Right ventricle myocardium inferior (tissue), 1 donor: ENCODE measurements around the gene CADPS2. TPM values are rescaled to one million over a fixed set of nuclear protein-coding genes. Genes with fewer than 3 reads are reported as not detected.

Experiments used
- ATAC-seq: fragments of 200-7000 bp; cut with Tn5 transposase; one replicate; pipeline ENCODE4 v1.9.1; 2020; ENCODE audit warnings: mild to moderate bottlenecking, moderate library complexity
- DNase-seq: peaks from one replicate; pipeline ENCODE4 v3.0.0; 2021; ENCODE audit errors: missing footprints
- intact Hi-C: fragments of 100-400 bp; cut with DNase I; formaldehyde crosslinking; loops from one replicate; pipeline ENCODE4 v1.11.0; 2022
- total RNA-seq: library from RNA; stranded (reverse); fragmentation: NEBNext Ultra II Directional; extraction: Animal tissue kit (Norgen Biotek cat#: 25700); gene quantifications from one replicate; pipeline ENCODE4 v1.2.1, GENCODE V29; 2021
- donor health status: DM: no; HTN: yes; CAD: no; lungs with severe emphysema.

Gene CADPS2
- total RNA-seq, 1 donor from 2014 or later: 20.8 TPM

DNA sequence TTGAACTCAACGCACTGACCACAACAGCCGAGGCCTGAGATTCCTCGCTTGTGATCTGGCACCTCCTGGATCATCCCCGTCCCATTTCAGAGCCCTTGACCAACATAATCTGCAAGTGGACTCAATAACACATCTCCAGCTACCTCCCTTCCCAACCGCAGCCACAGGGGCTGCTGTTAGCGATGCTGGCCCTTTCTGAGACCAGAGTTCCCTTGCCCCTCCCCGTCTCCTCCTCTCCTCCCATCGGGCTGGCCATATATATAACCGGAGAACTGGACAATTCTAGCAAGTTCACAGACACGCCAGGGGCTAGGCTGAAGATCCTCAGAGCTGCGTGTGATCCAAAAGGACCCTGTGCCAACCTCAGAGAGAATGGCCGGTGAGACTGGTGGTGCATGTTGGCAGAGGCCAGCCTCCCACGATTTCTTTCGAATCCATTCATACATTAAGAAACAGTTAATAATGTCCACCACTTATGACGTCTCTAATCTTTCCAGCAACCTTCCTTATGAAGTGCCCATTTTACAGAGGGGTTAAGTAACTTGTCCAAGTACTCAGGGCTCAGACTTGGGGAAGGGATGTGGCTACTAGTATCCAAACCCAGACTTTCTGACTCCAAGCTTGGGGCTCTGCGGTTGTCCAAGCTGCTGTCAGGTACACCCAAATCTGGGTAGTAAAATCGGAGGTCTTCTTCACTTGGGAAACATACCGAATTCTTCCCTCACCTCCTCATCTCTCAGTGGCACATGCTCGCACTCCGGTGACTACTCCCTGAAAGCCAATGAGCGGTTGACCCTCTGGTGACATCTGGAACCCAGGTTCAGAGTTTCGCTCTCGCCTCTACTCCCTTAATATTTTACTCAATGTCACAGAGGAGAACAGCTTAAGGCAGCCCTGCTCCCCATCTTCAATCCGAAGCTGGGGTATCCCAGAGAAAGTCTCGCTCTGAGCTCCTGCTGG lies 570.5 kb downstream of the CADPS2 start:
- ATAC-seq: no peak

DNA sequence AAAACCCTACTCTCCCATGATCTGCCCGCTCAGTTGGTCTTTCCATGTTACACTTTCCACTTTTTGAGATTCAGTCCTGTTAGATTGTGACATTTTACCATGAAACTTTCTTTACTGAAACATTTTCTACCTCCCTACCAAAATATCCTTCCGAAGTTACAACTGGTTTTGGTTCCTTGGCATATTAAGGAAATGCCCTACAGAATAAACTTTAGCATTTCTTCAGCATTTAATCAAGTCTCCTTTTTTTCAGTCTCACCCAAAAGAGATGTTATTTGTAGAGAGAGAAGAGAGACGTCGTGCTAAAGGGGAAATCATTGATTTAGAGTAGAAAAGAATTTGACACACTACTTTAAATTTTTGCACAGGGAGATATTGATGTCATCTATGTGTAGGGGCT lies 572.0 kb downstream of the CADPS2 start:
- intact Hi-C loops: no loop called here
- DNase-seq (no peak), ATAC-seq (no peak)

More for the DNA sequence above, 570.5 kb downstream of the CADPS2 start:
- no peak for DNase-seq
- intact Hi-C loops: no loop called here

DNA sequence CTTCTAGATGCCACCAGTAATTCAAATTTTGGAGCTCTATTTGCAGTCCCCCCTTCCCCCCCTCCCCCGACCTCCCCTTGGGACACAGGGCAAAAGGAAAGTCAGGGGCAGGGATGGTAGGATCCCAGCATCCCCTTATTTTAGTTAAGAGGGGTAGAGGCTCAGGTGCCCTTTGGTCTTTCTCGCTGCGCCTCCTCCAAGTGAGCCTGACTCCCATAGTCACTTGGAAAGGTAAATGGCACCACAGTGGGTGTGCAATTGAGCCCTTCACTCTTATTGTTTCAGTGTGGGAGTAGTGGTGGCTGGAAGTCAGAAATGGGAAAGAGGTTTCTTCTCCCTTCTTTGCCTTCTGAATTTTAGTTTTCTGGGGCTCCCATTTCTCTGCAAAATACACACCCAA lies 573.5 kb downstream of the CADPS2 start:
- DNase-seq (no peak), ATAC-seq (no peak)
- intact Hi-C loops: no loop called here

DNA sequence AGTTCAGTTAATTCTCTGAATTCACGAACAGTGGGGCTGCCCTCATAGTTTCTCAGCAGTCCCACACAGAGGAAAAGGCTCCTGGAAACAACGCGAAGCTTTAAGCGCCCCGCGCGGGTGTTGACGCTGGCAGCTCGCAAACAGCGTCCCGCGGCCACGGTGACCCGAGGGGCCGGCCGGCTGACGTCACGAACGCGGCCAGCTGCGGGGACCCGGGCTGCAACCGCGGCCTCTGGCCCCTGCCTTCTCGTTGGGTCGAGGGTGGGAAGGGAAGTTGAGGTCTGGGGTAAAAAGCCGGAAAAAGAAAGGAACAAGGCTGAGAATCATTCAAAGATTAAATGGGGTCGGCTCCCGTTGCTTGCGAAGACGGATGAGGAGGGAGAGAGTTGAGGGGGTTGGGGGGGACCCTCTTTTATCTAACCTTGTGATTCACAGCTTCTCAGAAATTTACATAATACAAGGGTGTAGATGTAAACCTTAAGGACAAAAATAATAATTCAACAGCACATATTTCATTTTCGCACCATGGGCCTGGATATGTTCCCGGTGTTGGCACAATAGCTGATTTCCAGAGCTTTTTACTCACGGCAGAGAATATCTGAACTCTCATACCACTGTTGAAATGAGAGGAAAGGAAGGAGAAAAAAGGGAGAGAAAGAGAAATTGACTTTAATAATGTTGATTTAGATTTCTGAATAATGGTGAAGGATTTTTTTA lies 574.4 kb downstream of the CADPS2 start:
- intact Hi-C loops: no loop called here
- DNase-seq (no peak), ATAC-seq (no peak)

DNA sequence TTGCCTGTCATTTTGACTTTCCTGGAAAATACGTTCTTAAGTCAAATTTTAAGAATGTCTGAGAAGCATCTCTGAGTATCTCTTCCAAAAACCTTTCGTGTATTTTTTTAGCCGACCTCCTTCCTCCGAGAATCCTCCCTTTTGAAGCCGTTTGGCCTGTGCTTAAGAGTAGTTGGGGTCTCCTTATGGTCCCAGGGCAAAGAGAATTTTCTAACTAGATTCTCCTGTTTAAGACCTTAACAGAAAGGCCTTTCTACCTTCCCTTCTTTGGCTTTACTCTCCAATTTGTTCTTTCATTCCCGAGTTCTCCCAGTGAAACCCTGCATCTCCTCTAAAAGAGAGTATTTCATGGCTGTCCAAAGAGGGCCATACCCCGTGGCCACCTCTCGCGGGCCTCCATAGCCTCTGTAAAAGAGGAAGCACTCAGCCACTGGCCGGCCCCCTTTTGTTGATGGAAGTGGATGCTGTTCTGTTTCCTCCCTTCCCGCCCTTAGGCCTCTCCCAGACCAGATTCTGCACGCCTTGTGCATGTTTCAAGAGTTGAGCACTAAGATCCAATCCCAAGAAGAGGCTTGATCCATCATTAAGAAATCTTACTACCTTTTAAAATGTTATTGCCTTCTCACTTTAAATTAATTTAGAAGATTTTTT lies 575.1 kb downstream of the CADPS2 start:
- DNase-seq: no peak
- ATAC-seq: no peak
- intact Hi-C loops: no loop called here

DNA sequence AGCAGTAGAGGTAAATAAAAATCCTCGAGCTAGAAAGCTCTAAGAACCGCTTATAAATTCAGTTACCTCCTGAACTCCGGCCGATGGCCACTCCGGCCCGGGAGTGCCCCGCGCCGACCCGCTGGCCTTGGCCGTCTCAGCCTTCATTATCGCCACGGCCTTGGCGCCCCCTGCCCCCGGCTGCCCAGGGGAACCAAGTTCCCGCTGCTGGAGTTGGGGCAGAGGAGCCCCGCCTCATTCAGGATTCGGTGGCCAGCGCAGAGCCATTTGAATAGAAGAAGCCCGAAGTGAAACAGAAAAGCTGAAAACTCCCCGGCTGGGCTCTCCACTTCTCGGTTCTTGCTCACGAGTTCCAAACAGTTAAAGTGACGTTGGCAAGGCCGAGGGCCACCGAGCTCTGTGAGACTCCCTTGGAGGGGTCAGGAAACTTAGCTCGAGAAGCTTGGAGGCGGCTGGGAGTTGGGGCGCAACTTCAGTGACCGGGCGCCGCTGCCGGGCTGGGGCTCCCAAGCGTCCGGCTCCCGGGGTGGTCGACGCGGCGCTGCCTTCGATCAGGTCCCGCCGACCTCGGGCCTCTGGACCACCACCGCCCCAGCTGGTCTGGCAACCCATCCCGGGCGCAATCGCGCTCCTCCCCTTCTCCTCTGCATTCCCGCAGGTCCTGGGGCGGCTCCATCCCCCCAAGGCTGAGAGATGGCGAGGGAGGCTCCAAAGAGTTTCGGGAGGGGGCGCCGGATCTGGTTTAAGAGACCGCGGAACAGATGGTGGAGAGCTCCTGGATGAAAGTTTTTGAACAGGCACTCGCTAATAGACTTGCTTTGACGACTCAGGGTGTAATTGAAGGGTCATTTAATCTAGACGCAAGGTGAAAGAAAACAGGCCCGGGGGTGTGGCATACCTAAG lies 575.9 kb downstream of the CADPS2 start:
- DNase-seq (no peak), ATAC-seq (no peak)
- intact Hi-C loops: no loop called here

DNA sequence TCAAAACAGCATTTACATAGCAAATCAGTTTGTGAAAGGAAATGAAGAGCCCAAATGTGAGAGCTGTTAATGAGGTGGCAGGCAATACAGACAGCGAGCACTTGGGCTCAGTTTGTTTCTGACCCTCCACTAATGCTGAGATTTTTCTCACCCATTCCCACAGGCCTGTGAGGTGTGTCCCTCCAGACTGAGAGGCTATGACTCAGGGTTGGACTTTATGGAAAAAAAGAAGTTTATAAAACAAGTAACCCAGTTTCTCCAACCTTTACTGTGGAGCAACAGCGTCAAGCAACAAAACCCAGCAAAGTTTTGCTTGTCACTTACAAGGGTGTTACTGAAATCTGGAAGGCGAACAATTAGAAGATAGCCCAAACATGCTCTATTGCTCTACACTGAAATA lies 576.8 kb downstream of the CADPS2 start:
- no peak for DNase-seq
- intact Hi-C loops: no loop called here
- ATAC-seq: no peak

DNA sequence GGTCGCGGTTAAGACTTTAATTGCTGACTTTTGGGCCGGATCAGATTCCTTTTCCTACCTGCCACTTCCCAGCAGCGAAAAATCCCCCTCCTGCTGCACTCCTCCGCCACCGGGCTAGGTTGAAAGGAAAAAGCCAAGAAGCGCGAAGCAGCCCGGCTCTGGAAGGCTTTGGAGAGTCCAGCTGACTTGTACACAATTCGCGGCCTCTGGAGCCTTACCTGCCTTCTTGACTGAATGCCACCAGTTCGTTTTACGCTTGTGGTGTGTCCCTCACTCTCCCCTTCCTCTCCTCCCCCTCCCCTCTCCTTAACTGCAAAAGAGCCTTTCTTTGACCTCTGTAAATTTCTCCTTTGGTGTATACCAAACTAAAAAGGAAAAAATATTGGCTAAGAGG lies 579.0 kb downstream of the CADPS2 start:
- intact Hi-C loops: no loop called here
- no peak for ATAC-seq

DNA sequence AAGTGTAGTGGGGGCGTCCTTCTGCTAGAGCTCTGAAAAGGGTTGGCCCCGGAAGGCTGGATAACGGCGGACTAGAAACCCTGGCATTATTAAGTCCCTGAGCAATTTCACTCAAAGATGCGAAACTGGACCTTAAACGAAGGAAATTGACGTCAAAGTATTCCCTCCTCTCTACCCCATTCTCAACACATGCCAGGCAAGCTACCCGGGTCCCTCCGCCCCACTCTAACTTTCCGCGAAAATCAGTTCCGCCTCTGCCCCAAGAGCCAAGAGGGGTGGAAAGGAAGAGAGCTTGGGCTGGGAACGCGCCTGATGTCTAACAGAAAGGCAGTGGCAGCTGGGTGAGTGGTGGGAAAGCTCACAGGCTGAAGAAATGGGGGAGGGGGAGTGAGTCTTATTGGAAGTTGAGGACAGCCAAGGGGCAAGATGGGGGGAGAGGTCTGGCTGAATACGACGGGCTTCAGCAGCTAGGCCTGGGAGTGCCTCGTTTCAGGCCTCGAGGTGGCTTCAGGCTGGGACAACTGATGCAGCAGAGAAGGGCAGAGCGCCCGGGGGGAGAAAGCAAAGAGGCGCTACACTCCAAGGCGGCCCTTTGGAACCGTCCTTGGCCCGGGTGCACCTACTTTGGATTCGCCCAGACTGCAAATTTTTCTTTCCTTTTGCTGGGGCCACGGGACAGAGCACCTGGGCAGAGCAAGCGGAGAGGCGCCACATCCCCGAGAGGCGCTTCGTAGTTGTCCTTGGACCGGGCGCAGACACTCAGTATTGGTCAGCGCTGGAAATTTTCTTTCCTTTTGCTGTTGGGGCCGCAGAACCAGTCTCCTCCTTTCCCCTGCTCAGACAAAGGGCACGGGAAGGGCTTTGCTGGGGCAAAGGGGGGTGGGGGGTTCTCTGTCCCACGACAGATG lies 579.7 kb downstream of the CADPS2 start:
- DNase-seq: no peak
- ATAC-seq: no peak
- intact Hi-C loops: no loop called here

More for the DNA sequence above, 579.0 kb downstream of the CADPS2 start:
- no peak for DNase-seq

DNA sequence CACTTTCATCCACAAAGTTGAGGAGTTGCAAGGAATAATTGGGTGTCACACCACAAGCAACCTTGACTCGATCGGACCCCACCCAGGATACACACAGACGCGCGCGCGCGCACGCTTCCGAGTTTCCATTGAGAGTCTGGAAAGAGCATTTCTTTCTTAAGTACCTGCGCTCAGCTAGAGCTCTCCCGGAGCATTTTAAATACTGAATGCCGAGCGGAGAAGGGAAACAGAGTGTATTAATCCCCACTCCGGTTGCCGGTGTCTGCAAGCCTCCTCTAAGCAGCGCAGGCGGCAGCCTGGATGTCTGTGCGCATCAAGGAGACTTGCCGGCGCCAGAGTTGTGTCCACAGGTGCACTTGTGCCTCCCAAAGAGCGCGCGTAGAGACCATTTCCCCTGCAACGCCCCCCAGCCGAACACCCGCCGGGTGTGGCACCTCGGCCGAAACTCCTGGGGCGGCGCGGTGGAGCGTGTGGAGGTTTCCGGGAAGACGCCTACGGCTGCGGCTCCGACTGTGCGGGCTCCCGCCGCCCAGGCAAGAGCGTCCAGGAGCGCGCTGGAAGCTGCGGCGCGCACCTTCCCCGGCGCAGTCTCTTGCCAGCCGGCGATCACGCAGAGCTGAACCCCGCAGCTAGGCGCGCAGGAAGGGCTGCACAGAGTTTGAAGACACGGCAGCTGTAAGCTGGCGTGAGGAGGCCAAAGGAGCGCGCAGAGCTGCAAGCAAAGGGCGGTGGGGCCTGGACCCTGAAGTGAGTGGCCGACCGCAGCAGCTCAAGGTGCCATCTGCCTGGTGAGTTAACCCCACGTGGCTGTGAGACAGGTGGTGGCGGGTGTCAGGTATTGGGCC lies 580.6 kb downstream of the CADPS2 start:
- ATAC-seq (no peak), DNase-seq (no peak)
- intact Hi-C loops: no loop called here

DNA sequence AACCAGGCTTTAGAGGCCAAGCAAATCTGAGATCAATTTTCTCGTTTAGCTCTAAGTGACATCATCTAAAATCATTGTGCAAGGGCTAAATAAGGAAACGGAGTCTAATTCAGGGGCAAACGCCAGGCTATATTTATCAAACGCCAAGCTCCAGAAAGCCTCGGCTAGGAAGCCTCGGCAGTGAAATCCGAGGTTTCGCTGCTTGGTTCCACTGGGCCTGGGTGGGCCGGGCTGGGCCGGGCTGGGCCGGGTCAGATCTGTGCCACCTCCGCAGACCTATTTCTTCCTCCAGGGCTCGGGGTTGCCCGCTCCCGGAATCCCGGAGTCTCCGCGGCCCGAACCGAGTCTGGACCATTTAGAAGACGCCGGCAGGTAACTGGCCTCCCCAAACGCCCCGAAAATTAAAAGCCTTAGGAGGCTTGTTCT lies 581.3 kb downstream of the CADPS2 start:
- no peak for ATAC-seq
- intact Hi-C loops: no loop called here
- DNase-seq: no peak

DNA sequence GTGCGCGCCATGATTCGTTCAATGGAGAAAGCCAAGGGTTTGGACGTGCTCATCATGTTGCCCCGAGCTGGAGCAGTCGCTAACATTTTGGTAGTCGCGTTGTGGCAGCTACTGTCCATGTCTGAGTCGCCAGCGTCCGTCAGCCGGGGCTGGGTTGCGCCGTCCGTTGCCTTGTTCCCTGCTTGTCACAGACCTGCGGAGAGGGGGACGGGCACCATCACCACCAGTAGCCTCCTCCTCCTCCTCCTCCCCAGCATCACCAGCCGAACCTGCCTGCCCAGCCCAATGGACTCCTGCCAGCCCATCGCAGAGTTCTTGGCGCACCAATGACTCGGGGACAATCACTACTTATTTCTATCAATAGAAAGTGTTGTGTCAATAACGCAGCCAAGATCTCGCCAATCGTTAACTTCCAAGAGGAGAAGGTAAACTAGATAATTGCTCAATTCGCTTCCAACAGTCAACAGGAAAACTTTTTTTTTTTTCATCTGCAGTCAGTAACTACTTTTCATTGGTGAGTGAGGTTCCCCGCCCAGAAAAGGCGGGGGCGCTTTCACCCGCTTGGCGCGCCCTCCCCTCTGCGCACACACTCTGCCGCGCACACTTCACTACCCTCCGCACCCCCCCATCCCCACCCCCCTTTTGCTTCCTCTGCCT lies 581.8 kb downstream of the CADPS2 start, which contains the start of gene FEZF1:
Gene FEZF1, minus strand, starts transcription at position 432 of the 657 bp plus-strand sequence. Its CDS starts 313 bp downstream, at position 119.
- DNase-seq (no peak), ATAC-seq (no peak)
- intact Hi-C loops: no loop called here

DNA sequence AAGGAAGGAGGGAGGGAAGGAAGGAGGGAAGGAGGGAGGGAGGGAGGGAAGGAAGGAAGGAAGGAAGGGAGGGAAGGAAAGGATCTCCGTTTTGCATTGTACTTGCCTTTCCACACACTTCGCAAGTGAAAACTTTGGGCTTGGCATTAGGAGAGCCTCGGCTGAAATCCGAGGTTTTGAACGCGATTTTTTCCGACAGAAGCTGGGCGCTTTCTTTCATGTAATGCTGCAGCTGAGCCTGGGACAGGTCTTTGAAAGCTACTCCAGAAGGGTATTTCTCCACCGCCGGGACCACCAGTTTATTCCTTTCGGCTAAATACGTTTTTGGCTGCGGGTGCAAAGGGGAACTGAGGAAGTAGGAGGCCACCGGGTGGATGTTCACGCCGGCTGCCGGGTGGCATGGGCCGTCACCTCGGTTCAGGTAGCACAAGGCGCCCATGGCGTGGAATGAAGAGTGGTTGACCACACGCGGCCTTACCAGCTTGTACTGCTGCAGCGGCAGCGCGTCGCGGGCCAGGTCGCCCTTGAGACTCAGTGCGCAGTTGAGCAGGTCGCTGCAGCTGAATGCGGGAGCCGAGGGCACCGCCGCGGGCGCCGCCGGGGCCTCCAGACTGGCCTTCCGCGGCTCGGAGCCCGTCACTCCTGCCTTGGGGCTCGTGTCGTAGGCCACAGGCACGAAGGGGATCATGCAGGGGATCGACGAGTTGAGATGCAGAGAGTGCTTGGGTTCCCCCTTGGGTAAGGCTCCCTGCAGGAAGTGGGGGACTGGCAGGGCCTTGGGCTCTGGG lies 582.5 kb downstream of the CADPS2 start:
- ATAC-seq (no peak), DNase-seq (no peak)
- intact Hi-C loops: no loop called here

DNA sequence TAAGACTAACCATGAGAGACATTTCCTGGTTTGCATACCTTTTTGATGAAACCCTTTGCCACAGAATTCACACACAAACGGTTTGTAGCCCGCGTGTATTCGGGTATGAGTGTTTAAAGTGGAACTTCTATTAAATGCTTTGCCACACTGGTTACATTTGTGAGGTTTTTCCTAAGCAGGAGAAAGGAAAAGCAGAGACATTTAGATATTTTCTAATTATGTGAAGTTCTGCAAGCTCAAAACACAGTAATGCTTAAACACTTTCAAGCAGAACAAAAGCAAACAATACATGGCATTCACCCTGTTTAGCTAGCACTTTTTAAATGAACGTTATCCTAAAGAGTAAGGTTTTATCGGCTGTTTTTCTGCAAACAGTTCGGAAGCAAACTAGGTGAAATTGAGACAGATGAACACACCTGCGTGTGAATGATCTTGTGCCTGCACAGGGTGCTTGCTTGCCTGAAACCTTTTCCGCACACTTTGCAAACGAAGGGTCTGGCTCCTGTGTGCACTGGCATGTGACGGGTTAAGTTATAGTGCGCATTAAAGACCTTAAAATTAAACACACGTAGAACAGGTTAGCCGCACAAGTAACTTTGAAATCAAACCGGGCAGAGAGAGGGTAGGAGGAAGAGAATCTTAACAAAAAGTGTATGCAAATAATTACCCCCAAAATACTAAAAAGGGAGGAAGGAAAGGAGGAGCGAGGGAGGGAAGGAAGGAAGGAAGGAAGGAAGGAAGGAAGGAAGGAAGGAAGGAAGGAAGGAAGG lies 583.3 kb downstream of the CADPS2 start:
- DNase-seq: no peak
- intact Hi-C loops: no loop called here
- ATAC-seq: no peak
